Mucosa of descending colon (tissue), 3 donors: Measurements from ENCODE around the gene PA2G4. TPM values are rescaled to one million over a fixed set of nuclear protein-coding genes. Genes with fewer than 3 reads are reported as not detected.

Experiments
- ATAC-seq: fragments of 200-7000 bp; cut with Tn5 transposase; one replicate; pipeline ENCODE4 v1.9.1; 2020; ENCODE audit warnings: mild to moderate bottlenecking, moderate library complexity
- DNase-seq, 3 donors: peaks; one replicate each; pipeline ENCODE4 v3.0.0-alpha.2; 2020
- H3K36me3 ChIP-seq: fragments of 200-600 bp; one replicate; pipeline ENCODE4 v1.8.0; 2021; ENCODE audit warnings: low read depth, mild to moderate bottlenecking
- H3K4me1 ChIP-seq: fragments of 200-600 bp; one replicate; pipeline ENCODE4 v1.8.0; 2021; ENCODE audit warnings: low read depth, mild to moderate bottlenecking
- H3K4me3 ChIP-seq: fragments of 200-600 bp; one replicate; pipeline ENCODE4 v1.8.0; 2021; ENCODE audit warnings: mild to moderate bottlenecking
- H3K9me3 ChIP-seq: fragments of 200-600 bp; one replicate; pipeline ENCODE4 v1.8.0; 2021; ENCODE audit warnings: mild to moderate bottlenecking
- CTCF ChIP-seq: fragments of 200-600 bp; IDR thresholded peaks from one replicate; pipeline ENCODE4 v1.8.0; 2022; ENCODE audit warnings: antibody characterized with exemption, mild to moderate bottlenecking
- intact Hi-C, 2 donors: fragments of 100-400 bp; cut with DNase I in 1 of 2; cut with micrococcal nuclease in 1 of 2; formaldehyde crosslinking; loops; one replicate each; pipeline versions ENCODE4 v1.11.0 to v1.11.1; 2022; cut with DNase I, micrococcal nuclease
- total RNA-seq, 3 donors: library from RNA; stranded (reverse); fragmentation: NEBNext Ultra II Directional in 2 of 3; extraction: Animal tissue kit (Norgen Biotek cat#: 25700) in 2 of 3; gene quantifications; one replicate each; pipeline versions ENCODE4 v1.2.1 to v1.2.4, GENCODE V29; 2021 to 2023
- donor health status: DM: no; HTN: no; CAD: no; lungs with moderate emphysema.
- donor health status: DM: no; HTN: no; CAD: no.
- donor health status: DM: no; HTN: yes; CAD: no.

PA2G4 gene
- total RNA-seq, 3 donors from 2014 or later = 61.7 to 94.9 (median 90.3) TPM

- Histone ChIP-seq H3K9me3 (no peaks in the 10 kb centered on the region), H3K4me3 (no peak overlapping the region), H3K36me3 (no peaks in the 10 kb centered on the region), H3K4me1 (peaks cover 28% of the 10 kb centered on the region)
- ATAC-seq = no peak
- intact Hi-C loops = no loop called here
- DNase-seq = no peak
- TF ChIP-seq CTCF = no peak
These were observed 17.8 kb upstream of the PA2G4 start for GRCh38 chr12:56086608-56087007.

- no peaks in the 10 kb centered on the region for H3K9me3 ChIP-seq
- peak; percentile 90 to 95 (median 92) for DNase-seq
- no peaks in the 10 kb centered on the region for H3K36me3 ChIP-seq
- ATAC-seq = peak; percentile 95
- H3K4me3 ChIP-seq = no peak overlapping the region
- H3K4me1 ChIP-seq = peaks cover 28% of the 10 kb centered on the region
- no peak for TF ChIP-seq CTCF
- intact Hi-C loops = no loop called here
These were observed 17.1 kb upstream of the PA2G4 start for GRCh38 chr12:56087220-56087619.

GRCh38 chr12:56097738-56098137, 6.6 kb upstream of the PA2G4 start:
- no peaks in the 10 kb centered on the region for H3K9me3 ChIP-seq
- peaks cover 3% of the 10 kb centered on the region for H3K4me1 ChIP-seq
- ATAC-seq = no peak
- H3K4me3 ChIP-seq = no peak overlapping the region
- H3K36me3 ChIP-seq = peaks cover 14% of the 10 kb centered on the region
- TF ChIP-seq CTCF = no peak
- intact Hi-C loops = no loop called here
- no peak for DNase-seq

GRCh38 chr12:56098592-56098991, 5.8 kb upstream of the PA2G4 start:
- peaks cover 9% of the 10 kb centered on the region for H3K36me3 ChIP-seq
- DNase-seq (no peak), ATAC-seq (no peak)
- H3K4me1 ChIP-seq = peaks cover 8% of the 10 kb centered on the region
- H3K4me3 ChIP-seq = no peak overlapping the region
- TF ChIP-seq CTCF = no peak
- no peaks in the 10 kb centered on the region for H3K9me3 ChIP-seq
- intact Hi-C loops = no loop called here

- DNase-seq (no peak), ATAC-seq (no peak)
- Histone ChIP-seq H3K4me3 (no peak overlapping the region), H3K9me3 (no peaks in the 10 kb centered on the region), H3K36me3 (peaks cover 4% of the 10 kb centered on the region), H3K4me1 (peaks cover 8% of the 10 kb centered on the region)
- no peak for TF ChIP-seq CTCF
- intact Hi-C loops = no loop called here
These were observed 4.6 kb upstream of the PA2G4 start for GRCh38 chr12:56099787-56100186.

GRCh38 chr12:56101045-56101444, 3.3 kb upstream of the PA2G4 start:
- intact Hi-C loops = no loop called here
- DNase-seq (no peak), ATAC-seq (no peak)
- TF ChIP-seq CTCF = no peak
- Histone ChIP-seq H3K4me3 (no peak overlapping the region), H3K36me3 (no peaks in the 10 kb centered on the region), H3K4me1 (peaks cover 18% of the 10 kb centered on the region), H3K9me3 (no peaks in the 10 kb centered on the region)
